Breast epithelium (tissue), 3 donors: ENCODE results near the gene ERCC6.

Experiments
- POLR2AphosphoS5 ChIP-seq, 3 donors: sonication (generic); formaldehyde crosslinking; IDR thresholded peaks; one replicate each; pipeline ENCODE4 v1.6.1; 2017; ENCODE audit warnings: antibody characterized with exemption in 3 of 3
- TF ChIP-seq, protein P1 (sequence below), 3 donors: fragments of 450-650 bp; IDR thresholded peaks; one replicate each; pipeline ENCODE4 v1.5.1; 2016 to 2017; ENCODE audit warnings: antibody characterized with exemption in 3 of 3, mild to moderate bottlenecking in 3 of 3, moderate library complexity in 3 of 3

DNA sequence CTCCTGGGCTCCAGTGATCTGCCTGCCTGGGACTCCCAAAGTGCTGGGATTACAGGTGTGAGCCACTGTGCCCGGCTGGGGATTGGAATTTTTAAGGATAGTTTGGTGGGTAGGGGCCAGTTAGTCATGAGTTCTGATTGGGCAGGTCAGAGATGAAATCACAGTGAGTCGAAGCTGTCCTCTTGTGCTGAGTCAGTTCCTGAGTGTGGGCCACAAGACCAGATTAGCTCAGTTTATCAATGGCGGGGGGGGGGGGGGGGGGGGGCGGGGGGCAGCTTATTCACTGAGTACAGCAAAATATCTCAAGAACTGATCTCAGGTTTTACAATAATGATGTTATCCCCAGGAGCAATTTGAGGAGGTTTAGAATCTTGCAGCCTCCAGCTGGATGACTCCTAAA lies 11.6 kb upstream of the ERCC6 start:
- TF ChIP-seq, protein P1, sequence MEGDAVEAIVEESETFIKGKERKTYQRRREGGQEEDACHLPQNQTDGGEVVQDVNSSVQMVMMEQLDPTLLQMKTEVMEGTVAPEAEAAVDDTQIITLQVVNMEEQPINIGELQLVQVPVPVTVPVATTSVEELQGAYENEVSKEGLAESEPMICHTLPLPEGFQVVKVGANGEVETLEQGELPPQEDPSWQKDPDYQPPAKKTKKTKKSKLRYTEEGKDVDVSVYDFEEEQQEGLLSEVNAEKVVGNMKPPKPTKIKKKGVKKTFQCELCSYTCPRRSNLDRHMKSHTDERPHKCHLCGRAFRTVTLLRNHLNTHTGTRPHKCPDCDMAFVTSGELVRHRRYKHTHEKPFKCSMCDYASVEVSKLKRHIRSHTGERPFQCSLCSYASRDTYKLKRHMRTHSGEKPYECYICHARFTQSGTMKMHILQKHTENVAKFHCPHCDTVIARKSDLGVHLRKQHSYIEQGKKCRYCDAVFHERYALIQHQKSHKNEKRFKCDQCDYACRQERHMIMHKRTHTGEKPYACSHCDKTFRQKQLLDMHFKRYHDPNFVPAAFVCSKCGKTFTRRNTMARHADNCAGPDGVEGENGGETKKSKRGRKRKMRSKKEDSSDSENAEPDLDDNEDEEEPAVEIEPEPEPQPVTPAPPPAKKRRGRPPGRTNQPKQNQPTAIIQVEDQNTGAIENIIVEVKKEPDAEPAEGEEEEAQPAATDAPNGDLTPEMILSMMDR (IDR thresholded peaks at IDR 0.05), result no peak
- no peak for TF ChIP-seq POLR2AphosphoS5 (IDR thresholded peaks at IDR 0.05)
